Measurements from ENCODE around the gene CFDP1.

The CFDP1 gene

DNA sequence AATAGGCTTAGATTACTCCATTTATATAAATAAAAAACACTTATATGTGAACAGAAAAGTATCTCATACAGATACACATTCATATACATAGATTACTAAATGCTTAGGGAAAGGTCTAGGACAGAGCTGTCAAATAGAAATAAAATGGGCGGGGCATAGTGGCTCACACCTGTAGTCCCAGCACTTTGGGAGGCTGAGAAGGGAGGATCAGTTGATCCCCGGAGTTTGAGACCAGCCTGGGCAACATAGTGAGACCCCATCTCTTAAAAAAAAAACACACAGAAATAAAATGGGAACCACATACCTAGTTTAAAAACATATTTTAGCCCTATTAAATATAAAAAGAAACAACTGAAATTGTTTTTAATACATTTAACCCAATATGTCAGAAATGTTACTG is 58.9 kb downstream of the CFDP1 start:
- TF ChIP-seq, protein P1, sequence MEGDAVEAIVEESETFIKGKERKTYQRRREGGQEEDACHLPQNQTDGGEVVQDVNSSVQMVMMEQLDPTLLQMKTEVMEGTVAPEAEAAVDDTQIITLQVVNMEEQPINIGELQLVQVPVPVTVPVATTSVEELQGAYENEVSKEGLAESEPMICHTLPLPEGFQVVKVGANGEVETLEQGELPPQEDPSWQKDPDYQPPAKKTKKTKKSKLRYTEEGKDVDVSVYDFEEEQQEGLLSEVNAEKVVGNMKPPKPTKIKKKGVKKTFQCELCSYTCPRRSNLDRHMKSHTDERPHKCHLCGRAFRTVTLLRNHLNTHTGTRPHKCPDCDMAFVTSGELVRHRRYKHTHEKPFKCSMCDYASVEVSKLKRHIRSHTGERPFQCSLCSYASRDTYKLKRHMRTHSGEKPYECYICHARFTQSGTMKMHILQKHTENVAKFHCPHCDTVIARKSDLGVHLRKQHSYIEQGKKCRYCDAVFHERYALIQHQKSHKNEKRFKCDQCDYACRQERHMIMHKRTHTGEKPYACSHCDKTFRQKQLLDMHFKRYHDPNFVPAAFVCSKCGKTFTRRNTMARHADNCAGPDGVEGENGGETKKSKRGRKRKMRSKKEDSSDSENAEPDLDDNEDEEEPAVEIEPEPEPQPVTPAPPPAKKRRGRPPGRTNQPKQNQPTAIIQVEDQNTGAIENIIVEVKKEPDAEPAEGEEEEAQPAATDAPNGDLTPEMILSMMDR (conservative IDR thresholded peaks at IDR 0.05; ENCODE audit: control insufficient read depth, insufficient read depth, low read depth, low read length): no peak
- no peak overlapping the region for H3K4me3 ChIP-seq (ENCODE audit: control insufficient read depth, low read depth, low read length)
- no peak for DNase-seq (ENCODE audit: low read depth)

DNA sequence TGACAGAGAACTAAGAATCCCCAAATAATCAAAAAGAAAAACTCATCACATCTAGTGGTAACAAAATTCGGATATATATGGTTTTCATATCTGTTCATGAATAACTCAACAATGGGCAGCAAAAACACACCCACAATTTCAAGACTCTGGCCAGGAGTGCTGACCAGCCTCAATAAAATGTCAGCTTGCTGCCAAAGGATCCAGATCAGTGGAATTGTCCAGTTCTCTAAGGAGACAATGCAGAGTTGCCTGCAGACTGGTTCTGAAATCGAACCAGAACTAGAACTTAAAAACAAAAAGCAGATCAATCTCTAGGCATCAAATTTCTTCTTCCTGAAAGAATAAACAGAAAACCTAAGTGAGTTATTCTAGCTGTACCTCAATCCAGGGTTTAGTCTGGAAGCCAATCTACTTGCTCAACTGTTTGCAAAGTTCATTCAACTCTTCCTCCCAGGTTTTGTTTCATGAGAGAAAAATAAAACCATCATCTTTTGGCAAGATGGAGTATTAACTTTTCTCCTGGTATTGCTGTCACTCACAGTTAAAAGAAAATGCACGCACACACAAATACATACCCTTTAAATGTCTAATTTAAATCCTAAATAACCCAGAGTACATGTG is 61.0 kb downstream of the CFDP1 start:
- peak; percentile 62 for DNase-seq (ENCODE audit: low read depth)
- TF ChIP-seq, protein P1 (conservative IDR thresholded peaks at IDR 0.05; ENCODE audit: control insufficient read depth, insufficient read depth, low read depth, low read length): no peak
- H3K4me3 ChIP-seq (ENCODE audit: control insufficient read depth, low read depth, low read length): no peak overlapping the region

DNA sequence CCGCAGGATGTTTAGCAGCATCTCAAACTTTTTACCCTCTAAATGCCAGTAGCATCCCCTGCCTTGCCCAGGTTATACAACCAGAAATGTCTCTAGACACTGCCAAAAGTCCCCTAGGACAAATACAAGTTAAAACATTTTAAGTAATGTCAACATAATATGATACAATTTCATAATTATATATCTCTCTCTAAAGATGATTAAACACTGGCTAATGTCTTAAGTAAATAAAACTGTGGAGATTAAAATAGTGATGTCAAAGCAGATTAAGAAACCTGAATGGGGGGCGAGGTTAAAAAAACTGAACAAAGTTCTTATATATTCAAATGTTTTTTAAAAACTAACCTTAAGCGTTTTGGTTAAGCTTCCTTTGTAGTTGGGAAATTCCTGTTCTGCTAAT is 62.1 kb downstream of the CFDP1 start:
- TF ChIP-seq, protein P1 (conservative IDR thresholded peaks at IDR 0.05; ENCODE audit: control insufficient read depth, insufficient read depth, low read depth, low read length): no peak

DNA sequence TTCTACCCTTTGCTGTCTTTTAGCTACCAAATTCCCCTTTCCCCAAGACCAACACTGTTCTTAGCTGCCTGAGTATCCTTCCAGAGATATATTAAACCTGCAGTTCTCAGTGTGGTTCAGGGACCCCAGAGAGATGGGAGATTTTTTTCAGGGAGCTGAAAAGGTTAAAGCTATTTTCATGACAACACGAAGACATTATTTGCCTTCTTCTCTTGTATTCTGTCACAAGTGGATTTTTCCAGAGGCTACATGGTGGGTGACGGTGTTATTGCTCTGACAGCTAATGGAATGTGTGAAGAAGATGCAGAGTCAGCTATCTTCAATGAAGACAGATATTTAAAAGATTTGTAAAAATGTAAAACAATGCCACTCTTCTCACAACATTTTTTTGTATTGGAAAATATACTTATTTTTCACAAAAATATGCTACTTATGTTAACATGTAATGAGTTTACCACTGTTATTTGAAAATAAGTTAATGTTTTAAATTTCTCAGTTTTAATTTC is 69.0 kb downstream of the CFDP1 start:
- H3K4me3 ChIP-seq (ENCODE audit: control insufficient read depth, low read depth, low read length): no peak overlapping the region
- TF ChIP-seq, protein P1 (conservative IDR thresholded peaks at IDR 0.05; ENCODE audit: control insufficient read depth, insufficient read depth, low read depth, low read length): no peak
- no peak for DNase-seq (ENCODE audit: low read depth)

More for the DNA sequence above, 62.1 kb downstream of the CFDP1 start:
- H3K4me3 ChIP-seq (ENCODE audit: control insufficient read depth, low read depth, low read length): no peak overlapping the region
- no peak for DNase-seq (ENCODE audit: low read depth)

DNA sequence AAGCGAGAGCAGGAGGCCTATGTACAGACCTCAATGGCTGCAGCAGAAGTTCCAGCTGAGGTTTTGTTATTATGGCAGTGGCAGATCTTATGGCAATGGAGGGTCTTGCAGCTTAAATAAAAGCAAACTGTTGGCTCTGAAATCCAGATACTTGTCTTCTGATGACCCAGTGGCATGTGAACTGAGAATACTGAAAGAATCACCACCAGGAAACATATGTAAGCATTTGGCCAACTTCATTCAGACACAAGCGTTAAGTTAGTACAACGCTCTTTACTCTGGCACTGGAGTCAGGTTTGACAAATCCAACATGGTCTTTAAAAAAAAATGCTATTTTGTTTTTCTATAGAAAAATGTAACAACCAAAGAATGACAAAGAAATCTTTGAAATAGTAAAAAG is 70.5 kb downstream of the CFDP1 start:
- no peak for DNase-seq (ENCODE audit: low read depth)
- H3K4me3 ChIP-seq (ENCODE audit: control insufficient read depth, low read depth, low read length): no peak overlapping the region
- TF ChIP-seq, protein P1 (conservative IDR thresholded peaks at IDR 0.05; ENCODE audit: control insufficient read depth, insufficient read depth, low read depth, low read length): no peak

DNA sequence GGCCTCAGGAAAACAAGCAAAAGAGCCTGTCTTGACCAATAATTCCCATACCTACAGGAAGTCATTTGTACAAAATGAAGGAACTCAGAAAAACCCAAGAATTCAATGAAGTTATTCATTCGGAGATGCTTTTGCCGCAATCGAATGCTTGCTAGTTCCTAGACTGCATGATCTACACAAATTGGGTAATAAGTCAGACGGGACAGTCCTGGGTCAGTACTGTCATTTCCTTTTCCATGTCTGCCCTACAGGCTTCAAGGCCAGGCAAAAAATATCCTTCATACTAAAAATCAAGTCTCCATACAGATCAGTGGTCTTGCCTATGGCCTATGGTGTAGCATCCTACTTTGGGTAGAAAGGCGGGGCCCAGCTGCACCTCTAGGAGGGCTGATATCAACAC is 71.4 kb downstream of the CFDP1 start:
- no peak for DNase-seq (ENCODE audit: low read depth)
- TF ChIP-seq, protein P1 (conservative IDR thresholded peaks at IDR 0.05; ENCODE audit: control insufficient read depth, insufficient read depth, low read depth, low read length): no peak
- H3K4me3 ChIP-seq (ENCODE audit: control insufficient read depth, low read depth, low read length): no peak overlapping the region
